DOHH2 (cell line): ENCODE measurements around the gene TIMM8B.

Experiments
- H3F3A ChIP-seq: fragments of 200-600 bp; sonication (generic), shearing (Covaris generic); 2 replicates; pipeline ENCODE4 v1.6.0; 2016; ENCODE audit warnings: antibody characterized with exemption, mild to moderate bottlenecking; ENCODE audit not compliant: control insufficient read depth, insufficient read depth
- H3K27ac ChIP-seq: fragments of 200-600 bp; sonication (generic); 2 replicates; pipeline ENCODE4 v1.5.1; 2014; ENCODE audit warnings: low read depth, mild to moderate bottlenecking, low read length, moderate library complexity
- H3K27me3 ChIP-seq: fragments of 200-600 bp; sonication (generic); 2 replicates; pipeline ENCODE4 v1.6.1; 2014; ENCODE audit warnings: mild to moderate bottlenecking, low read length, mixed read lengths; ENCODE audit not compliant: control insufficient read depth
- H3K36me3 ChIP-seq: fragments of 200-600 bp; sonication (generic); 2 replicates; pipeline ENCODE4 v1.6.1; 2014; ENCODE audit warnings: mild to moderate bottlenecking, low read length, moderate library complexity, mixed read lengths; ENCODE audit not compliant: control insufficient read depth
- H3K4me1 ChIP-seq: fragments of 200-600 bp; sonication (generic); 2 replicates; pipeline ENCODE4 v1.6.1; 2014; ENCODE audit warnings: mild to moderate bottlenecking, low read length, mixed read lengths; ENCODE audit not compliant: control insufficient read depth
- H3K4me2 ChIP-seq: fragments of 200-600 bp; sonication (generic); 2 replicates; pipeline ENCODE4 v1.6.0; 2014; ENCODE audit warnings: mild to moderate bottlenecking, low read length, moderate library complexity
- H3K4me3 ChIP-seq: fragments of 200-600 bp; sonication (generic); 2 replicates; pipeline ENCODE4 v1.5.1; 2014; ENCODE audit warnings: mild to moderate bottlenecking, low read length, mixed read lengths
- H3K79me2 ChIP-seq: fragments of 200-600 bp; sonication (generic); 2 replicates; pipeline ENCODE4 v1.6.1; 2014; ENCODE audit warnings: mild to moderate bottlenecking, low read length, mixed read lengths; ENCODE audit not compliant: control insufficient read depth
- H3K9me2 ChIP-seq: fragments of 200-600 bp; sonication (generic); replicated peaks from 2 replicates; pipeline ENCODE4 v1.6.1; 2014; ENCODE audit warnings: mild to moderate bottlenecking, low read length, mixed read lengths; ENCODE audit not compliant: control insufficient read depth
- H3K9me3 ChIP-seq: fragments of 200-600 bp; sonication (generic); 2 replicates; pipeline ENCODE4 v1.6.1; 2014; ENCODE audit warnings: antibody characterized with exemption, low read length, mixed read lengths; ENCODE audit not compliant: control insufficient read depth, insufficient read depth
- H4K20me1 ChIP-seq: fragments of 200-600 bp; sonication (generic); 2 replicates; pipeline ENCODE4 v1.6.0; 2014; ENCODE audit warnings: low read depth, mild to moderate bottlenecking, antibody characterized with exemption, low read length, moderate library complexity; ENCODE audit not compliant: control insufficient read depth, insufficient read depth
- CTCF ChIP-seq: fragments of 200-600 bp; sonication (generic); IDR thresholded peaks from one replicate; pipeline ENCODE4 v1.5.1; 2014; ENCODE audit warnings: antibody characterized with exemption, mild to moderate bottlenecking, low read depth, low read length; ENCODE audit not compliant: poor library complexity, severe bottlenecking
- EZH2phosphoT487 ChIP-seq: fragments of 200-600 bp; sonication (generic); IDR thresholded peaks from 2 replicates; pipeline ENCODE4 v1.6.1; 2017; ENCODE audit warnings: borderline replicate concordance, mild to moderate bottlenecking, antibody characterized with exemption, low read length, moderate library complexity, mixed read lengths

The TIMM8B gene

GRCh38 chr11:112086422-112087191 is at the start of gene TIMM8B, which contains the start of gene SDHD:
Gene TIMM8B (minus strand): TSS chr11:112086756. CDS start chr11:112086723, 33 bp downstream.
Gene SDHD (plus strand): TSS chr11:112086873. CDS start chr11:112086908, 35 bp downstream.
- peaks cover 23% of the 10 kb centered on the region for H3F3A ChIP-seq
- H3K4me1 ChIP-seq: peaks cover 30% of the 10 kb centered on the region
- peak within 1 kb of the TSS; percentile 58 for H3K27ac ChIP-seq
- H3K79me2 ChIP-seq: peaks cover 81% of the 10 kb centered on the region
- peak within 1 kb of the TSS; percentile 98 for H3K4me2 ChIP-seq
- peaks cover 91% of the 10 kb centered on the region for H3K36me3 ChIP-seq
- H3K9me3 ChIP-seq: no peaks in the 10 kb centered on the region
- no peaks in the 10 kb centered on the region; the same call in 1 of the 2 replicates for H4K20me1 ChIP-seq
- H3K27me3 ChIP-seq: no peaks in the 10 kb centered on the region
- no peak for TF ChIP-seq EZH2phosphoT487
- peak; percentile 39 for TF ChIP-seq CTCF
- no peaks in the 10 kb centered on the region for H3K9me2 ChIP-seq
- peak within 1 kb of the TSS; percentile 97 for H3K4me3 ChIP-seq

GRCh38 chr11:112134473-112134872 is 47.9 kb upstream of the TIMM8B start:
- no peaks in the 10 kb centered on the region for H3K36me3 ChIP-seq
- no peaks in the 10 kb centered on the region for H4K20me1 ChIP-seq
- no peaks in the 10 kb centered on the region for H3K27me3 ChIP-seq
- no peaks in the 10 kb centered on the region for H3K9me3 ChIP-seq
- no peaks in the 10 kb centered on the region for H3K79me2 ChIP-seq
- no peaks in the 10 kb centered on the region for H3K9me2 ChIP-seq
- no peak overlapping the region for H3K4me3 ChIP-seq
- H3K4me2 ChIP-seq: no peak overlapping the region
- no peaks in the 10 kb centered on the region for H3F3A ChIP-seq
- no peak for TF ChIP-seq CTCF
- TF ChIP-seq EZH2phosphoT487: no peak
- no peaks in the 10 kb centered on the region for H3K4me1 ChIP-seq
- no peak overlapping the region for H3K27ac ChIP-seq

- Histone ChIP-seq H3K4me2 (no peak overlapping the region), H3K27ac (no peak overlapping the region), H3K27me3 (no peaks in the 10 kb centered on the region), H3K9me3 (no peaks in the 10 kb centered on the region), H3K36me3 (no peaks in the 10 kb centered on the region), H3K79me2 (no peaks in the 10 kb centered on the region), H3F3A (no peaks in the 10 kb centered on the region), H3K9me2 (no peaks in the 10 kb centered on the region), H3K4me3 (no peak overlapping the region), H3K4me1 (no peaks in the 10 kb centered on the region), H4K20me1 (no peaks in the 10 kb centered on the region)
- no peak for TF ChIP-seq EZH2phosphoT487
- TF ChIP-seq CTCF: no peak
Measured at GRCh38 chr11:112132737-112133136, 46.2 kb upstream of the TIMM8B start.
